ENCODE measurements around the gene SPATA20.

Gene SPATA20

DNA sequence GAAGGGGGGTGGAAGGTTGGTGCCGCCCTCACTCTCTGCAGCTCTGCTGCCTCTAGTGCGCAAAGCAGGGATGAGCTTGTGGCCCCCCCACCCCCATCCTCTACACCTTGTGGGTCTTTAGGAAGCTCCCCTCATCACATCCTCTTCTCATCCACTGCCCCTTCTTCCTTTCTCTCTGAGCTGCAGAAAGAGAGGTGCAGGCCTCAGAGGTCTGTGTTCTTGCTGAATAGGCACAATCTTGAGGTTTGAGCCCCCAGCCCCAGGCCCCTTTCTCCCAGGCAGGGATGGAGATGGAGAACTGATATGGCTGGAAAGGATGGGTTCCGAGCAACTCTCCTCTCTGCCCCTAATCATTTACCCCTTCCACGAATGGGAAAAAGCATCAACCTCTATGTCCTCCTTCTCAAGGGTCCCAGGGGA is 16.1 kb downstream of the SPATA20 start:
- no peak for TF ChIP-seq Cebpa-rat (IDR thresholded peaks at IDR 0.05)
- H3K4me2 ChIP-seq: no peak overlapping the region
- H3K4me1 ChIP-seq: peaks cover 30% of the 10 kb centered on the region
- peaks cover 51% of the 10 kb centered on the region for H4K20me1 ChIP-seq
- H3K27ac ChIP-seq: no peak overlapping the region
- H3K27me3 ChIP-seq: peaks cover 92% of the 10 kb centered on the region
- no peak overlapping the region for H3K9ac ChIP-seq
- H3K9me3 ChIP-seq: no peaks in the 10 kb centered on the region
- H3K36me3 ChIP-seq: no peaks in the 10 kb centered on the region
- no peak overlapping the region for H3K4me3 ChIP-seq

DNA sequence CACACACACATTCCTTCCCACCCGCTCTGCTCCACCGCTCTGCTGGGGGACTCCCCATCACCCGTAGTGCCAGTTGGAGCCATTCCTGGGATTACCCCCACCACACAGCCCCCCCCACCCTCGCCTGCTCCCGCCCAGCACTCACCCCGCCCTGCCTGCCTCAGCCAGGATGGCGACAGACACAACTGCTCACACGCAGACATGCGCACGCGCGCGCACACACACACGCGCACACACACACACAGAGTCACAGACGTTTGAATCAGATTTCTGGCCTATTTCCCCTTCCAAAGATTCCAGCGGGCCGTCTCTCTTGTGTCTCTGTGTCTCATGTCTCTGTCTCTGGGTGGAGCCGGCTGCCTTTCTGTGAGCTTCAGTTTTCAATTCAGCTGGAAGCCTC is 17.9 kb downstream of the SPATA20 start:
- Histone ChIP-seq H3K4me3 (no peak overlapping the region), H3K4me2 (no peak overlapping the region), H3K4me1 (peaks cover 16% of the 10 kb centered on the region), H4K20me1 (peaks cover 33% of the 10 kb centered on the region), H3K9ac (no peak overlapping the region), H3K27ac (no peak overlapping the region), H3K27me3 (peaks cover 74% of the 10 kb centered on the region), H3K36me3 (no peaks in the 10 kb centered on the region), H3K9me3 (no peaks in the 10 kb centered on the region)
- no peak for TF ChIP-seq Cebpa-rat (IDR thresholded peaks at IDR 0.05)

DNA sequence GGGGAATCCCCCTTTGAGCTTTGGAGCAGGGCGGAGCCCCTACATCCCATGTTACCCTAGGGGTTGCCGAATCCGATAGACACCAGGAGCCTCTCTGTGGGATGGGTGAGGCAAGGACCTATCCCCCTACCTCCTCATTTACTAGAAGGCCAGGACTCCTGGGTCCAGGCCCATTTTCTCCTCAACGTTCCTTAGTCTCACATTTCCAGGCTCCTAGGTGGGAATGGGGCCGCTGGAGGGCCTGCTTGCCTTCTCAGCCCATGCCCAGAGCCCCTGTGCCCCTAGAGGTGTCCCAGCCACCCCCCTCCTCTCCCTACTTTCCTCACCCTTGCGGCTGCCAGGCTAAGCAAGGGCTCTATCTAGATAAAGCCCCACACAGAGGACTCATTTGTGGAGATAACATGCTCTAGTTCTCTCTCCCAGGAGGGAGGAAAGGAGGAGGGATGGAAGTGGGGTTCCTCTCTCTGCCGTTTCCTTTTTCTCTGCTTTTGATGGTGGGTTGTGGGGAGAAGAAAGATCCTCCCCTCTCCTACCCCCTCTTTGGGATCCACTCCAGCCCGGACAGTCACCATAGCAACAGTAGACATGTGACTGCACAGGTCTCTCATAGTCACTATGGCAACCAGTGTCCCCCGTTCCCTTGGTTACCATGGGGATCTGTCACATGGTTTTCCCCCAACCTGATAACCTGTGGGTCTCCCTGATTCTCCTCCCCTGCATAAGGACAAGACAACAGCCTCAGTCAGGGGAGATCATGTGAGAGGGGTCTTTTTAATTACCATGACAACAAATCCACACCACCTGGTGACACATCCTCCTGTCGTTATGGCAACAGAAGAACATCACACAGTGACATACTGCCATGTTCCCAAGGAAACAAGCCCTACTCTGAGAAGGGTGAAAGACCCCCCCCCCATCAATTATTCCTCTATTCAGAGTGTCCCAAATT is 18.7 kb downstream of the SPATA20 start:
- H3K4me1 ChIP-seq: peaks cover 11% of the 10 kb centered on the region
- peaks cover 67% of the 10 kb centered on the region for H3K27me3 ChIP-seq
- no peak overlapping the region for H3K4me2 ChIP-seq
- H3K27ac ChIP-seq: no peak overlapping the region
- peaks cover 27% of the 10 kb centered on the region for H4K20me1 ChIP-seq
- TF ChIP-seq Cebpa-rat (IDR thresholded peaks at IDR 0.05): no peak
- no peak overlapping the region for H3K9ac ChIP-seq
- no peaks in the 10 kb centered on the region for H3K36me3 ChIP-seq
- H3K4me3 ChIP-seq: no peak overlapping the region
- H3K9me3 ChIP-seq: no peaks in the 10 kb centered on the region

DNA sequence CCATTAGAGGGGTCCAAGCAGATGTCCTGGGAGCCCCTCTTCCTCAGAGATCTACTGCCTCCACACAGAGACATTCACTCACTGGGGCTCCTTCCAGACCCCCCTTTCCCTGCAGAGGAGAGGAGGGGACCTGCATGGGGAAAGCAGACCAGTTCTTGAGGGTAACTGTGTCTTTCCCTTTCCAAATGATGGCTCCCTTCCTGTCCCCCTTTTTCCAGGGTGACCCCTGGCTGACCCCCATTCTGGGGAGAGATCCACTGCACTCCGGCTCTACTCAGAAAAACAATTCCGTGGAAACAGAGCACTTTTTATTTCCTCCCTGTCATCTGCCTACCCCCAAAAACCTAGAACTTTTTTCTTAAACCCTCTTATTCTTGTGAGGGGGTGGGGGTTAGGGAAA is 19.9 kb downstream of the SPATA20 start:
- Histone ChIP-seq H4K20me1 (peaks cover 21% of the 10 kb centered on the region), H3K9me3 (no peaks in the 10 kb centered on the region), H3K4me2 (no peak overlapping the region), H3K27ac (no peak overlapping the region), H3K9ac (no peak overlapping the region), H3K4me3 (no peak overlapping the region), H3K4me1 (peaks cover 5% of the 10 kb centered on the region; the same call in 1 of the 2 replicates), H3K27me3 (peaks cover 56% of the 10 kb centered on the region), H3K36me3 (no peaks in the 10 kb centered on the region)
- TF ChIP-seq Cebpa-rat (IDR thresholded peaks at IDR 0.05): no peak

DNA sequence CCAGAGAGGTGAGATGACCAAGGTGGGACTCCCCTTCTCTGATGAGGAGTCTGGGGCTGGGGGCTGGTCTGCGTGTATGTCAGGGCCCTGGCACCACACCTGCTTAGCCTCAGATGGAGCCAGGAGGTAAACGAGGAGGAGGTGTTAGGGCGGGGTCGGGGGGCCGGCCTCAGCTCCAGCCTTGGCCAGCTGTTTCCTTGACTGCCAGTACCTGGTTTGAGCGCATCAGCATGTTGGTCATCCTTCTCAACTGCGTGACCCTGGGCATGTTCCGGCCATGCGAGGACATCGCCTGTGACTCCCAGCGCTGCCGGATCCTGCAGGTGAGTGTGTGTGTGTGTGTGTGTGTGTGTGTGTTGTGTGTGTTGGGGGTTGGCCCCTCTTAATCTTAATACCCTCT is 21.7 kb downstream of the SPATA20 start:
- Histone ChIP-seq H4K20me1 (peaks cover 4% of the 10 kb centered on the region), H3K4me1 (no peaks in the 10 kb centered on the region), H3K36me3 (no peaks in the 10 kb centered on the region), H3K27ac (no peak overlapping the region), H3K9me3 (no peaks in the 10 kb centered on the region), H3K4me2 (no peak overlapping the region), H3K27me3 (peaks cover 38% of the 10 kb centered on the region), H3K4me3 (no peak overlapping the region), H3K9ac (no peak overlapping the region)
- no peak for TF ChIP-seq Cebpa-rat (IDR thresholded peaks at IDR 0.05)

DNA sequence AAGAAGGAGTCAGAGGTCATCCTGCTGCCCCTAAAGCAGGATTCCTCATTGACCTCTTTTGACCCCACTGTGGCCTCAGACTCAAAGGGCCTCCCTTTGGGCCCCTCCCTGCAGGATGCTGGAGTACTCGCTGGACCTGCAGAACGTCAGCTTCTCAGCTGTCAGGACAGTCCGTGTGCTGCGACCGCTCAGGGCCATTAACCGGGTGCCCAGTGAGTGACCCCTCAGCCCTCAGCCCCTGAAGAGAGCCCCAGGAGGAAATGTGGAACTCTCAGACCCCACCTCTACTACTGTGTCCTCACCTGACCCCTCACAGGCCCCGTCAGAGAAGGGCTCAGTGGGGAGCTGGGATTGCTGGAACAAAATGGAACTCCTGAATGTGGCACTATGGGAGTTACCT is 22.6 kb downstream of the SPATA20 start:
- Histone ChIP-seq H3K27ac (no peak overlapping the region), H3K36me3 (no peaks in the 10 kb centered on the region), H3K9me3 (no peaks in the 10 kb centered on the region), H3K4me3 (no peak overlapping the region), H3K9ac (no peak overlapping the region), H3K4me1 (no peaks in the 10 kb centered on the region), H4K20me1 (no peaks in the 10 kb centered on the region; the same call in 1 of the 2 replicates), H3K4me2 (no peak overlapping the region), H3K27me3 (peaks cover 29% of the 10 kb centered on the region)
- no peak for TF ChIP-seq Cebpa-rat (IDR thresholded peaks at IDR 0.05)

DNA sequence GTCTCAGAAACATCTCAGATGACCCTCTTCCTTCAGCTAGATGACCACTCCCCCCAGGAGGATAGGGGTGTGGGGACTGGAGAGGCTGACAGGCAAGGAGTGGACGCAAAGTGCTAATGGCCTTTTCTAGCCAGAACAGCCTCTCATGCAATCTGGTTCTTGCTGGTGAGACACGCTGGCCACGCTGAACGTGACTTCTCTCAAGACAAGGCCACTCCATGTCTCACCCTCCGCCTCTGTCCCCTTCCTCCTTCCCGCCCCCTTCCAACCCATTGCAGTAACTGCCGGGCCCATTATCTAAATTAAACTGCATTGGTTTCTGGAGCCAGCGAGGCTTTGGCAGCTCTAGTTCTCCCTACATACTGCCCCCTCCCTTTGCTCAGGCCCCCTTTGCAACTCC is 23.1 kb downstream of the SPATA20 start:
- H3K4me2 ChIP-seq: no peak overlapping the region
- H3K36me3 ChIP-seq: no peaks in the 10 kb centered on the region
- H3K4me1 ChIP-seq: no peaks in the 10 kb centered on the region
- no peak overlapping the region for H3K27ac ChIP-seq
- H4K20me1 ChIP-seq: no peaks in the 10 kb centered on the region; the same call in 1 of the 2 replicates
- no peak overlapping the region for H3K4me3 ChIP-seq
- H3K9ac ChIP-seq: no peak overlapping the region
- H3K27me3 ChIP-seq: peaks cover 24% of the 10 kb centered on the region
- H3K9me3 ChIP-seq: no peaks in the 10 kb centered on the region
- no peak for TF ChIP-seq Cebpa-rat (IDR thresholded peaks at IDR 0.05)

DNA sequence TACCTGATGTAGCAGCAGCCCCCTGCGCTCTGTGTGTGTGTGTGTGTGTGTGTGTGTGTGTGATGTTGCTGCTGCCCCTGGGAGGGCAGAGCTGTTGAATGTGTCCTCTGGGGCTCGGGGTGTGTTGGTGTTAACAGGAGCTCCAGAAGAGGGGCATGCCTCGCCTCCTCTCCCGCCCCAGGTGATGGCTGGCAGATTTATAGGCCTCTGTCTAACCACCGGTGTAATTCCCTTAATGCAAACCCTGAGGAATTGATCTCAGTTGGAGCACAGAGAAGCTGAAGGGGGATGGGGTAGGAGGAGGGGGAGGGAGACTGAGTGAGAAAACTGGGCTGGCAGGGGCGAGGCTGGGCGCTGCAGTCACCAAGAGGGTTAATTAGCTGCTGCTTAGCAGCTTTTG is 23.6 kb downstream of the SPATA20 start:
- no peaks in the 10 kb centered on the region for H3K36me3 ChIP-seq
- H3K27me3 ChIP-seq: peaks cover 19% of the 10 kb centered on the region
- no peak for TF ChIP-seq Cebpa-rat (IDR thresholded peaks at IDR 0.05)
- no peak overlapping the region for H3K4me2 ChIP-seq
- H3K9me3 ChIP-seq: no peaks in the 10 kb centered on the region
- no peaks in the 10 kb centered on the region for H3K4me1 ChIP-seq
- no peak overlapping the region for H3K9ac ChIP-seq
- no peak overlapping the region for H3K27ac ChIP-seq
- H3K4me3 ChIP-seq: no peak overlapping the region
- H4K20me1 ChIP-seq: no peaks in the 10 kb centered on the region; the same call in 1 of the 2 replicates

DNA sequence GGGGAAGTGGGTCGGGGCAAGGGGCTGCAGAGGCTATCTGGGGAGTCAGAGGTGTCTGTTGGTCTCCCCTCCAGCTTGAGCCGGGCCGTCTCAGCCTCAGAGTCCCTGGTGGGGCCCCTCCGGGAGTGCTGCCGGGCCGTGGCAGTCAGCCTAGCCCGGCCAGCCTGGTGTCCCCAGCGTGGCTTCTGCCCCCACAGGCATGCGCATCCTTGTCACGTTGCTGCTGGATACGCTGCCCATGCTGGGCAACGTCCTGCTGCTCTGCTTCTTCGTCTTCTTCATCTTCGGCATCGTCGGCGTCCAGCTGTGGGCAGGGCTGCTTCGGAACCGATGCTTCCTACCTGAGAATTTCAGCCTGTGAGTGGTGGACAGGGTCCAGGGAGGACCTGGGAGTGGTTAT is 24.7 kb downstream of the SPATA20 start:
- no peaks in the 10 kb centered on the region for H3K36me3 ChIP-seq
- H4K20me1 ChIP-seq: no peaks in the 10 kb centered on the region
- TF ChIP-seq Cebpa-rat (IDR thresholded peaks at IDR 0.05): no peak
- no peaks in the 10 kb centered on the region for H3K4me1 ChIP-seq
- H3K4me3 ChIP-seq: no peak overlapping the region
- no peak overlapping the region for H3K4me2 ChIP-seq
- peaks cover 8% of the 10 kb centered on the region for H3K27me3 ChIP-seq
- no peaks in the 10 kb centered on the region for H3K9me3 ChIP-seq
- H3K9ac ChIP-seq: no peak overlapping the region
- no peak overlapping the region for H3K27ac ChIP-seq

DNA sequence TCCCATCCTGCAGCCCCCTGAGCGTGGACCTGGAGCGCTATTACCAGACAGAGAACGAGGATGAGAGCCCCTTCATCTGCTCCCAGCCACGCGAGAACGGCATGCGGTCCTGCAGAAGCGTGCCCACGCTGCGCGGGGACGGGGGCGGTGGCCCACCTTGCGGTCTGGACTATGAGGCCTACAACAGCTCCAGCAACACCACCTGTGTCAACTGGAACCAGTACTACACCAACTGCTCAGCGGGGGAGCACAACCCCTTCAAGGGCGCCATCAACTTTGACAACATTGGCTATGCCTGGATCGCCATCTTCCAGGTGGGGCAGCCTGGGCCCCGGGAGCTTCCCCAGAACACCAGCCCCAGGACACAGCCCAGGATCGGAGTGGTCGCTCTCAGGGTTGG is 25.6 kb downstream of the SPATA20 start:
- Histone ChIP-seq H3K4me1 (no peaks in the 10 kb centered on the region), H3K4me3 (no peak overlapping the region), H3K36me3 (no peaks in the 10 kb centered on the region), H3K27me3 (no peaks in the 10 kb centered on the region), H4K20me1 (no peaks in the 10 kb centered on the region), H3K9ac (no peak overlapping the region), H3K4me2 (no peak overlapping the region), H3K9me3 (no peaks in the 10 kb centered on the region), H3K27ac (no peak overlapping the region)
- TF ChIP-seq Cebpa-rat (IDR thresholded peaks at IDR 0.05): no peak

All from BLaER1 (cell line).